IMR-90 (cell line): ENCODE data around the gene KITLG. TPM values are rescaled to one million over a fixed set of nuclear protein-coding genes. Genes with fewer than 3 reads are reported as not detected.
A peak's percentile ranks its signal among the peaks of the same experiment; 100 is the strongest.

Experiments used
- ATAC-seq: fragments of 200-7000 bp; cut with Tn5 transposase; 2 replicates; pipeline ENCODE4 v1.9.1; 2020; ENCODE audit warnings: low read depth, mild to moderate bottlenecking, moderate library complexity
- Bru-seq: library from RNA; stranded (reverse); fragments of 400-500 nt; gene quantifications from one replicate; lab custom pipeline; 2021; lab: Mats Ljungman, UMichigan
- BruChase-seq, 2 experiments: library from RNA; stranded (reverse); fragments of 400-500 nt; gene quantifications; one replicate each; lab custom pipeline; 2021; lab: Mats Ljungman, UMichigan
- BruUV-seq: library from RNA; stranded (reverse); fragments of 400-500 nt; replicated peaks from 2 replicates; lab custom pipeline; 2021; lab: Mats Ljungman, UMichigan
- CTCF ChIA-PET: fragments of 300-600 bp; formaldehyde crosslinking; extraction: SDS; loops from one replicate; lab custom pipeline; 2021; ENCODE audit warnings: antibody characterized with exemption; lab: Yijun Ruan, JAX
- POLR2A ChIA-PET: fragments of 300-600 bp; sonication (Branson Sonifier 250); formaldehyde crosslinking; loops from one replicate; lab custom pipeline; 2022; ENCODE audit warnings: antibody characterized with exemption; ENCODE audit not compliant: unreplicated experiment; lab: Charles Lee
- DNase-seq: peaks from one replicate; pipeline ENCODE4 v3.0.0; 2013
- H2AFZ ChIP-seq: replicated peaks from 2 replicates; pipeline ENCODE3; 2013; ENCODE audit warnings: low read length, mild to moderate bottlenecking; ENCODE audit not compliant: poor library complexity
- H2AK5ac ChIP-seq: 2 replicates; pipeline ENCODE4 v1.6.1; 2013; ENCODE audit warnings: low read depth, low read length, inconsistent platforms
- H2AK9ac ChIP-seq: replicated peaks from 2 replicates; pipeline ENCODE3; 2013; ENCODE audit warnings: mild to moderate bottlenecking, low read depth, low read length, moderate library complexity; ENCODE audit not compliant: poor library complexity
- H2BK120ac ChIP-seq: 2 replicates; pipeline ENCODE4 v1.6.1; 2013; ENCODE audit warnings: low read depth, low read length, inconsistent platforms
- H2BK15ac ChIP-seq: 3 replicates; pipeline ENCODE4 v1.6.1; 2013; ENCODE audit warnings: low read depth, low read length, inconsistent platforms
- H2BK20ac ChIP-seq: 2 replicates; pipeline ENCODE4 v1.6.1; 2013; ENCODE audit warnings: low read depth, mild to moderate bottlenecking, inconsistent platforms, low read length, moderate library complexity
- H2BK5ac ChIP-seq: 2 replicates; pipeline ENCODE4 v1.6.1; 2013; ENCODE audit warnings: mild to moderate bottlenecking, low read depth, low read length, inconsistent platforms; ENCODE audit not compliant: poor library complexity, severe bottlenecking
- H3K14ac ChIP-seq: replicated peaks from 2 replicates; pipeline ENCODE4 v1.6.1; 2013; ENCODE audit warnings: low read depth, low read length, inconsistent platforms
- H3K18ac ChIP-seq: 2 replicates; pipeline ENCODE4 v1.6.1; 2013; ENCODE audit warnings: low read depth, low read length, control low read depth
- H3K23ac ChIP-seq: 2 replicates; pipeline ENCODE4 v1.6.1; 2013; ENCODE audit warnings: low read depth, low read length, inconsistent platforms
- H3K27ac ChIP-seq: 2 replicates; pipeline ENCODE4 v1.5.1; 2013; ENCODE audit warnings: mild to moderate bottlenecking, control low read depth, low read length; ENCODE audit not compliant: insufficient read depth
- H3K27me3 ChIP-seq: 2 replicates; pipeline ENCODE4 v1.6.1; 2013; ENCODE audit warnings: low read length; ENCODE audit not compliant: control insufficient read depth, insufficient read depth
- H3K36me3 ChIP-seq: 2 replicates; pipeline ENCODE4 v1.6.1; 2013; ENCODE audit warnings: low read length, mixed read lengths; ENCODE audit not compliant: control insufficient read depth, insufficient read depth
- H3K4ac ChIP-seq: 2 replicates; pipeline ENCODE4 v1.6.1; 2013; ENCODE audit warnings: low read depth, low read length, inconsistent platforms
- H3K4me1 ChIP-seq: 2 replicates; pipeline ENCODE4 v1.6.1; 2013; ENCODE audit warnings: low read length, mixed read lengths; ENCODE audit not compliant: control insufficient read depth, insufficient read depth
- H3K4me2 ChIP-seq: 2 replicates; pipeline ENCODE4 v1.6.1; 2013; ENCODE audit warnings: low read depth, mild to moderate bottlenecking, control low read depth, low read length, moderate library complexity
- H3K4me3 ChIP-seq: 2 replicates; pipeline ENCODE4 v1.5.1; 2013; ENCODE audit warnings: low read depth, mild to moderate bottlenecking, control low read depth, low read length, moderate library complexity; ENCODE audit not compliant: insufficient read depth
- H3K56ac ChIP-seq: 2 replicates; pipeline ENCODE4 v1.6.1; 2013; ENCODE audit warnings: low read length, inconsistent platforms; ENCODE audit not compliant: insufficient read depth; ENCODE audit errors: extremely low read depth
- H3K79me1 ChIP-seq, 2 experiments: 2 replicates each; pipeline ENCODE4 v1.6.1; 2013; ENCODE audit warnings: low read length in 2 of 2, inconsistent platforms in 1 of 2, low read depth in 1 of 2
- H3K9ac ChIP-seq: 2 replicates; pipeline ENCODE4 v1.6.1; 2013; ENCODE audit warnings: low read depth, low read length, control low read depth
- H3K9me1 ChIP-seq: 2 replicates; pipeline ENCODE4 v1.6.1; 2013; ENCODE audit warnings: low read length, inconsistent platforms; ENCODE audit not compliant: insufficient read depth
- H3K9me3 ChIP-seq: 2 replicates; pipeline ENCODE4 v1.6.1; 2013; ENCODE audit warnings: low read length; ENCODE audit not compliant: control insufficient read depth, insufficient read depth
- H4K20me1 ChIP-seq: 2 replicates; pipeline ENCODE4 v1.6.1; 2013; ENCODE audit warnings: low read length, inconsistent platforms; ENCODE audit not compliant: insufficient read depth
- H4K5ac ChIP-seq: 2 replicates; pipeline ENCODE4 v1.6.1; 2013; ENCODE audit warnings: mild to moderate bottlenecking, low read depth, low read length, control low read depth
- H4K8ac ChIP-seq, 2 experiments: 2 replicates each; pipeline ENCODE4 v1.6.1; 2013; ENCODE audit warnings: low read depth in 2 of 2, low read length in 2 of 2, control low read depth in 1 of 2, inconsistent platforms in 1 of 2
- H4K91ac ChIP-seq: 2 replicates; pipeline ENCODE4 v1.6.1; 2013; ENCODE audit warnings: low read depth, low read length, inconsistent platforms; ENCODE audit not compliant: insufficient read depth
- BHLHE40 ChIP-seq: fragments of 150-350 bp; IDR thresholded peaks from 2 replicates; pipeline ENCODE4 v1.6.1; 2016; ENCODE audit warnings: mild to moderate bottlenecking, low read depth, low read length
- CEBPB ChIP-seq: IDR thresholded peaks from 2 replicates; pipeline ENCODE4 v1.6.1; 2012; ENCODE audit warnings: low read depth, low read length, improper control_type of control experiment
- CHD1 ChIP-seq: IDR thresholded peaks from 2 replicates; pipeline ENCODE4 v1.6.1; 2012; ENCODE audit warnings: low read depth, low read length, improper control_type of control experiment
- FOS ChIP-seq: fragments of 150-350 bp; IDR thresholded peaks from 2 replicates; pipeline ENCODE4 v1.6.1; 2016; ENCODE audit warnings: low read depth, low read length
- MAFK ChIP-seq: IDR thresholded peaks from 2 replicates; pipeline ENCODE4 v1.6.1; 2012; ENCODE audit warnings: low read depth, low read length, improper control_type of control experiment
- MXI1 ChIP-seq: IDR thresholded peaks from 2 replicates; pipeline ENCODE4 v1.6.1; 2012; ENCODE audit warnings: low read depth, mild to moderate bottlenecking, low read length, moderate library complexity, borderline replicate concordance
- NFE2L2 ChIP-seq: fragments of 150-350 bp; IDR thresholded peaks from 2 replicates; pipeline ENCODE4 v1.6.1; 2016; ENCODE audit warnings: low read depth, mild to moderate bottlenecking, low read length
- POLR2A ChIP-seq: IDR thresholded peaks from 2 replicates; pipeline ENCODE4 v1.6.1; 2012; ENCODE audit warnings: mild to moderate bottlenecking, low read depth, low read length
- RCOR1 ChIP-seq: IDR thresholded peaks from 2 replicates; pipeline ENCODE4 v1.6.1; 2012; ENCODE audit warnings: mild to moderate bottlenecking, low read length, improper control_type of control experiment; ENCODE audit not compliant: insufficient replicate concordance
- RFX5 ChIP-seq: IDR thresholded peaks from 2 replicates; pipeline ENCODE4 v1.8.0; 2012; ENCODE audit warnings: low read depth, mild to moderate bottlenecking, low read length, moderate library complexity
- SMC3 ChIP-seq: fragments of 150-350 bp; IDR thresholded peaks from 2 replicates; pipeline ENCODE4 v1.6.1; 2016; ENCODE audit warnings: low read depth, mild to moderate bottlenecking, antibody characterized with exemption, low read length, moderate library complexity
- WGBS, 2 experiments: methylation state at CpG; one replicate each; pipeline versions ENCODE4 v1.1.5 to v1.1.7; 2013; ENCODE audit warnings: missing lambda C conversion rate in 2 of 2; ENCODE audit not compliant: insufficient read length in 1 of 2; ENCODE audit errors: extremely low coverage in 2 of 2; 5-methylcytosine and 5-hydroxymethylcytosine counted together
- dilution Hi-C: fragments of 300-500 bp; cut with HindIII; formaldehyde crosslinking; loops from one replicate; pipeline ENCODE4 v1.14.3; 2018; ENCODE audit warnings: low sequenced_read_pairs; ENCODE audit not compliant: unreplicated experiment
- in situ Hi-C: fragments of 300-500 bp; cut with MboI; formaldehyde crosslinking; loops from 3 replicates; pipeline ENCODE4 v1.14.3; 2019; ENCODE audit warnings: low sequenced_read_pairs, inconsistent platforms, mixed read lengths
- intact Hi-C: fragments of 100-400 bp; cut with micrococcal nuclease; formaldehyde crosslinking; loops from 2 replicates; pipeline ENCODE4 v1.10.0; 2022
- long read RNA-seq: library from polyadenylated mRNA; unstranded; transcript quantifications from one replicate; pipeline ENCODE4 v2.0.0, GENCODE V29; 2021; ENCODE audit not compliant: unreplicated experiment
- polyA plus RNA-seq, 3 experiments: library from polyadenylated mRNA; depleted of rRNA; stranded (reverse); fragments of >200 nt; gene quantifications; 2 replicates each; pipeline ENCODE4 v1.2.3, GENCODE V29; 2012; ENCODE audit warnings: low replicate concordance in 1 of 3
- total RNA-seq: library from RNA; depleted of rRNA; stranded (reverse); fragments of >200 nt; gene quantifications from 2 replicates; pipeline ENCODE4 v1.2.3, GENCODE V29; 2012; rRNA removed
- TF ChIP-seq, protein P1 (sequence below): conservative IDR thresholded peaks from 2 replicates; pipeline ENCODE4 v1.5.1; 2012; ENCODE audit warnings: mild to moderate bottlenecking, low read depth, low read length, improper control_type of control experiment

The KITLG gene, protein sequence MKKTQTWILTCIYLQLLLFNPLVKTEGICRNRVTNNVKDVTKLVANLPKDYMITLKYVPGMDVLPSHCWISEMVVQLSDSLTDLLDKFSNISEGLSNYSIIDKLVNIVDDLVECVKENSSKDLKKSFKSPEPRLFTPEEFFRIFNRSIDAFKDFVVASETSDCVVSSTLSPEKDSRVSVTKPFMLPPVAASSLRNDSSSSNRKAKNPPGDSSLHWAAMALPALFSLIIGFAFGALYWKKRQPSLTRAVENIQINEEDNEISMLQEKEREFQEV
- 87.5 and 117 TPM in 2 replicates for total RNA-seq
- polyA plus RNA-seq (2012; rRNA removed): 11.1 and 14.5 TPM in 2 replicates
- polyA plus RNA-seq (2012; cell fraction: cytosol; rRNA removed): 5.2 and 8.9 TPM in 2 replicates
- 1.7 and 8.7 TPM in 2 replicates for polyA plus RNA-seq (2012; cell fraction: nucleus; rRNA removed; ENCODE audit: low replicate concordance)
- Bru-seq, nascent RNA: percentile 87 among the genes with signal in this experiment
- percentile 67 among the genes with signal in this experiment for BruChase-seq, experiment 1, labeled RNA remaining after a 6-hour chase
- percentile 78 among the genes with signal in this experiment for BruChase-seq, experiment 2, labeled RNA remaining after a 2-hour chase
- long read RNA-seq, full-length matches to known transcripts: 43 of 51 reads
- long read RNA-seq, partial matches to known transcripts: 0 of 51 reads
- long read RNA-seq, other reads (novel, unspliced or antisense): 8 of 51 reads

DNA sequence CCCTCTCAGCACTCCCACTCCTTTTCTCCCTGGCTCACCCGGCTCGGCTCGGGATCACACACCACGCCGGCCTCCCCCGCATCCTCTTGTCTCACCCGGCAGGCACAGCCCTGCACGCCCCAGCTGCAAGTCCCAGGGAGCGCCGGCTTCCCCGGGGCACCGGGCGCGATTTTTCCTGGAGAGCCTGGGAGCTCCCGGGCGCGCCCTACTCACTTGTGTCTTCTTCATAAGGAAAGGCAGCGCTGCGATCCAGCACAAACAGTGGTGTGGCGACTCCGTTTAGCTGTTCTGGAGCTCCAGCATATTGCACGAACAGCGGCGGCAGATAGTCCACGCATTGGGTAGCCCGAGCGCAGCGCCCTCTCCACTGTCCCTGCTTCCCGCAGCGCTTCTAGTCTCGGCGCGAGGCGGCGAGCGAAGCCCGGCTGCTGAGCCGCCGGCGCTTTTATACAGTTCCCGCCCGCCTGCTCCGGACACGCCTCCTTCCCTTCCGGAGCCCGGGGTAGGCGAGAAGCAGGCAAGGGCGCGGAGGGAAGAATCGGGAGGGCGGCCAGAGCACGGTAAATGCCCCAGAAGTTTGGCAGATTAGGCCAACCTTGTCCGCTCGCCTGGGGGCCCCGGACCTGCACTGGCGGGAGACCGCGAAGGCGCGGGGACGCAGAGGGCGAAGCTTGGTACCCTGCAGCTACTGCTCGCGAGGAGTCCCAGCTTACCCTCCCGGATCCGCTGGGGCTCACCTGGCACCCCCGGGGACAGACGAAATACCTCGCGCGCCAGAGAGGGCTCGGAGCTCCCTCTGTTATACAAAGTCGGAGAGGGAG, at the start of gene KITLG:
Gene KITLG, minus strand, starts transcription at position 421 of the 821 bp plus-strand sequence. Its CDS starts 193 bp downstream, at position 228.
- ChIA-PET CTCF (interaction anchor here (0.6 to 1.6 kb wide), 12 partner anchors 7 to 426 kb away, joined by 3 to 5 read pairs (median 3); no protein-coding TSS in a partner anchor), POLR2A (interaction anchor here (0.5 to 0.6 kb wide), 3 partner anchors 54 to 391 kb away, joined by 3 to 4 read pairs (median 3); no protein-coding TSS in a partner anchor)
- dilution Hi-C loops (loop anchor here (25.0 kb wide), 1 partner anchor 407 kb away; no protein-coding TSS in a partner anchor), in situ Hi-C loops (loop anchor here (25.0 kb wide), 1 partner anchor 407 kb away; no protein-coding TSS in a partner anchor), intact Hi-C loops (loop anchor here (1.0 to 10.0 kb wide), 5 partner anchors 57 to 945 kb away; partner anchors contain the start of genes GALNT4 and POC1B)
- Histone ChIP-seq H2BK5ac (peak within 1 kb of the TSS; percentile 28), H3K23ac (peak within 1 kb of the TSS; percentile 96), H3K56ac (peak within 1 kb of the TSS; percentile 70), H2BK20ac (0 out of 2 replicates have a peak within 1 kb of the TSS, but pooled peaks have one; percentile 33), H2AK9ac (peak within 1 kb of the TSS; percentile 84), H2BK15ac (peak within 1 kb of the TSS; percentile 40; the same call in 2 of the 3 replicates), H3K14ac (peak within 1 kb of the TSS; percentile 93), H3K18ac (peak within 1 kb of the TSS; percentile 19), H2AK5ac (peak within 1 kb of the TSS; percentile 43; the same call in 1 of the 2 replicates), H4K20me1 (peaks cover 19% of the 10 kb centered on the region), H4K91ac (peak within 1 kb of the TSS; percentile 54; the same call in 1 of the 2 replicates), H2BK120ac (peak within 1 kb of the TSS; percentile 78), H3K27ac (peak within 1 kb of the TSS; percentile 75), H3K4me3 (peak within 1 kb of the TSS; percentile 52), H4K5ac (peak within 1 kb of the TSS; percentile 26), H4K8ac (peak within 1 kb of the TSS; percentile 46 to 47), H3K4me2 (peak within 1 kb of the TSS; percentile 97), H3K4ac (peak within 1 kb of the TSS; percentile 81), H3K9me3 (no peaks in the 10 kb centered on the region; the same call in 1 of the 2 replicates), H3K9ac (peak within 1 kb of the TSS; percentile 82), H2AFZ (peak within 1 kb of the TSS; percentile 81), H3K36me3 (no peaks in the 10 kb centered on the region), H3K27me3 (no peaks in the 10 kb centered on the region), H3K79me1 (peaks cover 0 to 23% of the 10 kb centered on the region in 2 experiments; a peak in 2 of 4 replicates), H3K4me1 (no peaks in the 10 kb centered on the region), H3K9me1 (no peaks in the 10 kb centered on the region)
- BruUV-seq: no TSS peak
- WGBS, 2 experiments: 0% methylated on average over 30 of the region's 73 CpGs; no CpG with 5 or more reads in 1 of the 2 experiments
- DNase-seq: peak; percentile 87
- ATAC-seq: peak; percentile 91
- TF ChIP-seq BHLHE40 (peak; percentile 34), RCOR1 (no peak), RFX5 (no peak), POLR2A (peak; percentile 98), MAFK (no peak), MXI1 (peak; percentile 72; the same call in 1 of the 2 replicates), FOS (no peak), NFE2L2 (0 out of 2 replicates have a peak, but pooled peaks have one; percentile 6), SMC3 (peak; percentile 37), CEBPB (no peak), CHD1 (no peak)
- TF ChIP-seq, protein P1, sequence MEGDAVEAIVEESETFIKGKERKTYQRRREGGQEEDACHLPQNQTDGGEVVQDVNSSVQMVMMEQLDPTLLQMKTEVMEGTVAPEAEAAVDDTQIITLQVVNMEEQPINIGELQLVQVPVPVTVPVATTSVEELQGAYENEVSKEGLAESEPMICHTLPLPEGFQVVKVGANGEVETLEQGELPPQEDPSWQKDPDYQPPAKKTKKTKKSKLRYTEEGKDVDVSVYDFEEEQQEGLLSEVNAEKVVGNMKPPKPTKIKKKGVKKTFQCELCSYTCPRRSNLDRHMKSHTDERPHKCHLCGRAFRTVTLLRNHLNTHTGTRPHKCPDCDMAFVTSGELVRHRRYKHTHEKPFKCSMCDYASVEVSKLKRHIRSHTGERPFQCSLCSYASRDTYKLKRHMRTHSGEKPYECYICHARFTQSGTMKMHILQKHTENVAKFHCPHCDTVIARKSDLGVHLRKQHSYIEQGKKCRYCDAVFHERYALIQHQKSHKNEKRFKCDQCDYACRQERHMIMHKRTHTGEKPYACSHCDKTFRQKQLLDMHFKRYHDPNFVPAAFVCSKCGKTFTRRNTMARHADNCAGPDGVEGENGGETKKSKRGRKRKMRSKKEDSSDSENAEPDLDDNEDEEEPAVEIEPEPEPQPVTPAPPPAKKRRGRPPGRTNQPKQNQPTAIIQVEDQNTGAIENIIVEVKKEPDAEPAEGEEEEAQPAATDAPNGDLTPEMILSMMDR: peak; percentile 52
